NCI-H526 (cell line): Measurements from ENCODE around the gene FARP1.

ENCODE experiments used
- DNase-seq, 2 experiments: peaks; one replicate each; lab custom pipeline; 2025; lab: John Stamatoyannopoulos, UW

Gene FARP1

GRCh38 chr13:98332222-98332621 is 189.3 kb downstream of the FARP1 start:
- no peak for DNase-seq

- DNase-seq: no peak
These were observed 189.8 kb downstream of the FARP1 start for GRCh38 chr13:98332691-98333090.

GRCh38 chr13:98333486-98333885 is 190.6 kb downstream of the FARP1 start:
- DNase-seq: peak; percentile 78 to 80

- no peak for DNase-seq
These were observed 191.8 kb downstream of the FARP1 start for GRCh38 chr13:98334620-98335205.

- no peak for DNase-seq
These were observed 192.8 kb downstream of the FARP1 start for GRCh38 chr13:98335721-98336120.

- no peak for DNase-seq
These were observed 195.4 kb downstream of the FARP1 start for GRCh38 chr13:98338310-98338709.

GRCh38 chr13:98339684-98340425 is 197.0 kb downstream of the FARP1 start:
- no peak for DNase-seq

GRCh38 chr13:98342953-98343352 is 200.1 kb downstream of the FARP1 start:
- no peak for DNase-seq

- no peak for DNase-seq
These were observed 200.6 kb downstream of the FARP1 start for GRCh38 chr13:98343461-98343860.

GRCh38 chr13:98344392-98344791 is 201.5 kb downstream of the FARP1 start:
- DNase-seq: no peak

- peak in 1 of 2 experiments; percentile 29 for DNase-seq
These were observed 202.4 kb downstream of the FARP1 start for GRCh38 chr13:98345107-98345935.

- DNase-seq: no peak
These were observed 204.2 kb downstream of the FARP1 start for GRCh38 chr13:98346904-98347636.

- no peak for DNase-seq
These were observed 204.9 kb downstream of the FARP1 start for GRCh38 chr13:98347756-98348155.

- DNase-seq: no peak
These were observed 205.7 kb downstream of the FARP1 start for GRCh38 chr13:98348466-98349200.

GRCh38 chr13:98349731-98350305 is 206.9 kb downstream of the FARP1 start:
- DNase-seq: peak; percentile 24 to 74

- DNase-seq: no peak
These were observed 207.9 kb downstream of the FARP1 start for GRCh38 chr13:98350746-98351330.

GRCh38 chr13:98351636-98352035 is 208.7 kb downstream of the FARP1 start:
- DNase-seq: no peak

- no peak for DNase-seq
These were observed 209.3 kb downstream of the FARP1 start for GRCh38 chr13:98352226-98352625.

- no peak for DNase-seq
These were observed 210.9 kb downstream of the FARP1 start for GRCh38 chr13:98353750-98354149.

GRCh38 chr13:98358937-98359336 is 216.0 kb downstream of the FARP1 start:
- DNase-seq: no peak

- no peak for DNase-seq
These were observed 217.7 kb downstream of the FARP1 start for GRCh38 chr13:98360545-98360944.
